Breast epithelium (tissue), 3 donors: ENCODE data around the gene FAM227B.
"Not testable (repeated sequence)": the region's sequence is repeated elsewhere in the genome, so short reads cannot be mapped to it uniquely, and the experiment has no call there.

ENCODE experiments used
- CTCF ChIP-seq, 3 donors: fragments of 450-650 bp; IDR thresholded peaks; one replicate each; pipeline ENCODE4 v1.5.1; 2016 to 2017; ENCODE audit warnings: antibody characterized with exemption in 3 of 3, mild to moderate bottlenecking in 3 of 3, moderate library complexity in 3 of 3
- POLR2A ChIP-seq: fragments of 450-650 bp; IDR thresholded peaks from one replicate; pipeline ENCODE4 v1.6.1; 2016; ENCODE audit warnings: antibody characterized with exemption, mild to moderate bottlenecking, moderate library complexity
- POLR2AphosphoS5 ChIP-seq, 3 donors: sonication (generic); formaldehyde crosslinking; IDR thresholded peaks; one replicate each; pipeline ENCODE4 v1.6.1; 2017; ENCODE audit warnings: antibody characterized with exemption in 3 of 3

- not testable (repeated sequence) for TF ChIP-seq CTCF (IDR thresholded peaks at IDR 0.05); POLR2A; POLR2AphosphoS5 (IDR thresholded peaks at IDR 0.05)
These were observed 142.6 kb downstream of the FAM227B start for GRCh38 chr15:49478021-49478420.
